ENCODE data around the gene ZNF839.

The ZNF839 gene

GRCh38 chr14:102316338-102316742 lies 3.2 kb upstream of the ZNF839 start:
- TF ChIP-seq CTCF (IDR thresholded peaks at IDR 0.05; ENCODE audit: low read depth, low read length): no peak
- H3K4me3 ChIP-seq (ENCODE audit: low read depth, low read length): peak overlapping the region; percentile 57

- H3K4me3 ChIP-seq (ENCODE audit: low read depth, low read length): peak overlapping the region; percentile 60
- TF ChIP-seq CTCF (IDR thresholded peaks at IDR 0.05; ENCODE audit: low read depth, low read length): peak; percentile 68
Observed at GRCh38 chr14:102316743-102317563, 2.6 kb upstream of the ZNF839 start.

GRCh38 chr14:102317564-102318248 lies 1.8 kb upstream of the ZNF839 start:
- TF ChIP-seq CTCF (IDR thresholded peaks at IDR 0.05; ENCODE audit: low read depth, low read length): no peak

GRCh38 chr14:102318781-102319276 lies 717 bp upstream of the ZNF839 start:
- H3K4me3 ChIP-seq (ENCODE audit: low read depth, low read length): peak overlapping the region; percentile 88
- TF ChIP-seq CTCF (IDR thresholded peaks at IDR 0.05; ENCODE audit: low read depth, low read length): no peak

More at GRCh38 chr14:102317564-102318248, 1.8 kb upstream of the ZNF839 start:
- peak overlapping the region; percentile 60 for H3K4me3 ChIP-seq (ENCODE audit: low read depth, low read length)

GRCh38 chr14:102320033-102320660 lies 601 bp downstream of the ZNF839 start:
- TF ChIP-seq CTCF (IDR thresholded peaks at IDR 0.05; ENCODE audit: low read depth, low read length): no peak
- peak overlapping the region; percentile 88 for H3K4me3 ChIP-seq (ENCODE audit: low read depth, low read length)

- no peak for TF ChIP-seq CTCF (IDR thresholded peaks at IDR 0.05; ENCODE audit: low read depth, low read length)
- H3K4me3 ChIP-seq (ENCODE audit: low read depth, low read length): peak overlapping the region; percentile 88
Observed at GRCh38 chr14:102320671-102321455, 1.3 kb downstream of the ZNF839 start.
